ENCODE measurements around the gene CHST8.

Gene CHST8

DNA sequence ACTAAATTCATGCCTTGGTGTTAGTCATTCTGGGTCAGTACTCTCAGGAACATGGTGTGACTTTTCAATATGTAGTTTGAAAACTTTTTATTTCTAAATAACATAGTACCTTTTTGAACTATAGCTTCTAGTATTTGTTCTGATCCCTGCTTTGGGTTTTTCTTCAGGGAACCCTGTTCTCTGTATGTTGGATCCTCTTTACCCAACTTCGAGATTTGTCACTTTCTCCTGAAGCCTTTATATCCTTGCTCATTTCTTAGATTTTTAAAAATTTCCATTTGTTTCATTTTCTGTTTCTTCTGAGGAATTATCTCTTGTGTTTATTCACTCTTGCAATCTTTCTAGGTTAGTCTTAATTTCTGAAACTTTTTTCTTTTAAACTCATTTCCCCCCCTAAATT, 12.4 kb upstream of the CHST8 start:
- TF ChIP-seq CTCF (IDR thresholded peaks at IDR 0.05; ENCODE audit: low read length), result no peak
- TF ChIP-seq EZH2phosphoT487 (IDR thresholded peaks at IDR 0.05; ENCODE audit: low read length), result no peak
- no peak for TF ChIP-seq EZH2 (optimal IDR thresholded peaks at IDR 0.05; ENCODE audit: low read depth, low read length)
- Histone ChIP-seq H3F3A (ENCODE audit: insufficient read depth, low read length) (no peaks in the 10 kb centered on the region), H2AFZ (ENCODE audit: low read length) (no peak overlapping the region), H3K27ac (ENCODE audit: low read length) (no peak overlapping the region), H3K4me2 (ENCODE audit: low read depth, low read length) (no peak overlapping the region), H3K9me2 (replicated peaks; ENCODE audit: insufficient read depth, low read length) (no peaks in the 10 kb centered on the region), H3K4me3 (ENCODE audit: low read length) (no peak overlapping the region), H3K9me3 (replicated peaks; ENCODE audit: insufficient read depth, low read length) (no peaks in the 10 kb centered on the region), H3K4me1 (ENCODE audit: low read length) (no peaks in the 10 kb centered on the region), H4K20me1 (ENCODE audit: insufficient read depth, low read length) (no peaks in the 10 kb centered on the region), H3K27me3 (replicated peaks; ENCODE audit: insufficient read depth, low read length) (peaks cover 43% of the 10 kb centered on the region), H3K36me3 (replicated peaks; ENCODE audit: insufficient read depth, low read length) (no peaks in the 10 kb centered on the region), H3K9ac (ENCODE audit: low read length) (no peak overlapping the region), H3K79me2 (ENCODE audit: low read length) (no peaks in the 10 kb centered on the region)
- DNase-seq, result no peak

GRCh38 chr19:33610588-33610987, 11.2 kb upstream of the CHST8 start:
- Histone ChIP-seq H3F3A (ENCODE audit: insufficient read depth, low read length) (no peaks in the 10 kb centered on the region), H3K9me2 (replicated peaks; ENCODE audit: insufficient read depth, low read length) (no peaks in the 10 kb centered on the region), H3K9ac (ENCODE audit: low read length) (no peak overlapping the region), H3K27ac (ENCODE audit: low read length) (no peak overlapping the region), H3K4me2 (ENCODE audit: low read depth, low read length) (no peak overlapping the region), H3K27me3 (replicated peaks; ENCODE audit: insufficient read depth, low read length) (peaks cover 46% of the 10 kb centered on the region), H3K4me1 (ENCODE audit: low read length) (no peaks in the 10 kb centered on the region), H3K36me3 (replicated peaks; ENCODE audit: insufficient read depth, low read length) (no peaks in the 10 kb centered on the region), H2AFZ (ENCODE audit: low read length) (no peak overlapping the region), H3K9me3 (replicated peaks; ENCODE audit: insufficient read depth, low read length) (no peaks in the 10 kb centered on the region), H3K4me3 (ENCODE audit: low read length) (no peak overlapping the region), H4K20me1 (ENCODE audit: insufficient read depth, low read length) (no peaks in the 10 kb centered on the region), H3K79me2 (ENCODE audit: low read length) (no peaks in the 10 kb centered on the region)
- TF ChIP-seq CTCF (IDR thresholded peaks at IDR 0.05; ENCODE audit: low read length), result no peak
- no peak for TF ChIP-seq EZH2 (optimal IDR thresholded peaks at IDR 0.05; ENCODE audit: low read depth, low read length)
- no peak for TF ChIP-seq EZH2phosphoT487 (IDR thresholded peaks at IDR 0.05; ENCODE audit: low read length)
- DNase-seq, result no peak

- H2AFZ ChIP-seq (ENCODE audit: low read length), result no peak overlapping the region
- H3K4me1 ChIP-seq (ENCODE audit: low read length), result no peaks in the 10 kb centered on the region
- H3K27me3 ChIP-seq (replicated peaks; ENCODE audit: insufficient read depth, low read length), result peaks cover 36% of the 10 kb centered on the region
- no peaks in the 10 kb centered on the region for H4K20me1 ChIP-seq (ENCODE audit: insufficient read depth, low read length)
- DNase-seq, result no peak
- H3F3A ChIP-seq (ENCODE audit: insufficient read depth, low read length), result no peaks in the 10 kb centered on the region
- H3K36me3 ChIP-seq (replicated peaks; ENCODE audit: insufficient read depth, low read length), result no peaks in the 10 kb centered on the region
- no peak overlapping the region for H3K4me3 ChIP-seq (ENCODE audit: low read length)
- H3K9ac ChIP-seq (ENCODE audit: low read length), result no peak overlapping the region
- no peak overlapping the region for H3K27ac ChIP-seq (ENCODE audit: low read length)
- H3K79me2 ChIP-seq (ENCODE audit: low read length), result no peaks in the 10 kb centered on the region
- no peak for TF ChIP-seq EZH2 (optimal IDR thresholded peaks at IDR 0.05; ENCODE audit: low read depth, low read length)
- no peak for TF ChIP-seq EZH2phosphoT487 (IDR thresholded peaks at IDR 0.05; ENCODE audit: low read length)
- TF ChIP-seq CTCF (IDR thresholded peaks at IDR 0.05; ENCODE audit: low read length), result no peak
- H3K9me2 ChIP-seq (replicated peaks; ENCODE audit: insufficient read depth, low read length), result no peaks in the 10 kb centered on the region
- no peaks in the 10 kb centered on the region for H3K9me3 ChIP-seq (replicated peaks; ENCODE audit: insufficient read depth, low read length)
- no peak overlapping the region for H3K4me2 ChIP-seq (ENCODE audit: low read depth, low read length)
Observed at GRCh38 chr19:33612928-33613619, 8.7 kb upstream of the CHST8 start.
